T1000 (cell line): ENCODE results near the gene UBE2E3.

ENCODE experiments used
- DNase-seq: peaks from one replicate; lab custom pipeline; 2025; ENCODE audit warnings: mixed read lengths; lab: John Stamatoyannopoulos, UW

UBE2E3 gene

DNA sequence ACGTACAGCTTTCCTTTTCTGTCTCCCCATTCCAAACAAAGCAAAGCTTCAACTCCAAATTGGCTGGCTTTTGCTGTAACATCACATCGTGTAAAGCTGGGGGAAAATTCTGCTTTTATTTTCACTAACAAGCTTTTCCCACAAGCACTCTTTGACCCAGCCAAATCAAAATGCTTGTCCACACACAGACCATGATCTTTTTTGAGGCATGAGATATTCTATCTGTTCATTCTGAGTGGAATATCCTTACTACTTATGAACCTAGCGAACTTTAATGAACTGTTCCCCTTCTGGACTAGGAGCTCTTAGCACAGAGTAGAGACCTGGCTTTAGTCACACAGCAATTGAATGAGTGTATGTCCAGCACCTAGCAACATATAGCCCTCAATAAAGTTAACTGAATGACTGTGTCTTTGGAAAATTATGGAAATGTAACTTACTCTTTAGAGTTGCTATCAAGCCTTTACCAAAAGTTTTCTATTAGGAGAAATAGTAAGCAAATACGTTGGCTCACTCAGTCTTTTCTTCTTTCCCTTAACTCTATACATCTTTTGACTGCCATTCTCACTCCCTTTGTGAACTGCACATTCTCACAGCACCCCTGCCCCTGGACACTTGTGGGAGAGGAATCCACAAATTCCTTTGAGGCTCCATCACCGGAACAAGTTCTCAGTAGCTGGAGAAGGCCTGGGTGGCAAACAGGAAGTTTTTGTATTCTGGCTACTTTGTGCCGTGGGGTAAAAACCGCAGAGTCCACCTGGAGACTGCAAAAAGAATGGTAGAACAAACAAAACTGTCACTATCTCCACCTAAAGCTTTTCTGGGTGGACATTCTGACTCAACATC is 1.3 kb upstream of the UBE2E3 start:
- DNase-seq, result peak; percentile 17

DNA sequence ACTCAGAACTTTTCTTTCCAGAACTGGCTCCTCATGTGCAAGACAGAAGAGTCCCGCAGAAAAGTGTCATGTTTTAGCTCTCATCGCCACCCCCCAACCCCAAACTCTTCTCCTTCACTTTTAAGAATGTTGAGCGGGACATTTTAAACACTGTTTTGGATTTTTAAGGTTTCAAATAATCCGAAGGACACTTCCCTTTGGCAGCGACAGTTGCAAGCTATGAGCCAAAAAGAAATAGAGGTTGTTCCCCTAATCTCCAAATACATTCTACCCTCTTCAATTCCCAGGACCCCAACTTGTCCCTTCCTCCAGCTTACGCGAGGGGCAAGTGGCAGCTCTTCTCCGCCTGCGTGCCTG is 678 bp upstream of the UBE2E3 start:
- DNase-seq, result no peak

DNA sequence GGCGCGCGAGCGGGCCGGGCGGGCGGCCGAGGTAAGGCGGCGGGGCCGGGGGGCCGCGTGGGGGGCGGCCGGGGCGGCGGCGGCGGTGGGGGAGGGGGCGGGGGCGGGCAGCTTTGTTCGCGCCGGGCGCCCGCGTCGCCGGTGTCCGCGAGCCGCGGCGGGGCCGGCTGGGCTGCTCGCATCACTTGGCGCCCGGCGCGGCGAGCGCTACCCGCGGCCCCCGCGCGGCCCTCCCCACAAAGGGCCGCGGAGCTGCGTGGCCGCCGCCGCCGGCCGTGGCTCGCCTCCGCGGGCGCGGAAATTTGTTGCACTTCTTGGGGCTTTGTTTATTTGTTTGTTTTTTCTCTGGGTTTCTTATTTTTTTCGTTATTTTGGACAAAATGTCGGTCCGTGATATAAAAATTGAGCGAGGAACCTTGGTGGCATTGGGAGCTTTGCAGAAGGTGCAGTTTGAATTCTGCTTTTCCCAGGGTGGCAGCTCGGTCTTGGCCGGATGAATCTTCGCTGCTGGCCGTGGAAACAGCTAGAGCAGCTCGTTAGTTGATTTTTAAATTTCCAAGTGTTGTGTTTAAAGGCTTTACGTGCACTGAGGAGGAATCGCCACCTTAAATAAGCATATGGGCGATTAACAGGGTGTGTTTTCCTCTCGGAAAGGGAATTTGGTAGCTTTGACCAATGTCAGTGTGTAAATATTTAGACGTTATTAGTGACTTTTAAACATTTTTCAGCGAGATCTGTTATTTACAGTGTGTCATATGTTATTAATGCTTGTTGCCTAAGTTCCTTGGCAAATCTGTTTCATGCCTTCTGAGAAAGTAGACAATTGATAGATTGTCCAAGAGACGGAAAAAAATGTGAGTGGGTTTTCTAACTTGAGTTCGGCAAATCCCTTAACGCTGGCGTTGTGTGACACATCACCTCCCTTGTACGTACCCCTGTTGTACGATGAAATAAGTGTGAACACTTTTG is 822 bp downstream of the UBE2E3 start:
- no peak for DNase-seq

DNA sequence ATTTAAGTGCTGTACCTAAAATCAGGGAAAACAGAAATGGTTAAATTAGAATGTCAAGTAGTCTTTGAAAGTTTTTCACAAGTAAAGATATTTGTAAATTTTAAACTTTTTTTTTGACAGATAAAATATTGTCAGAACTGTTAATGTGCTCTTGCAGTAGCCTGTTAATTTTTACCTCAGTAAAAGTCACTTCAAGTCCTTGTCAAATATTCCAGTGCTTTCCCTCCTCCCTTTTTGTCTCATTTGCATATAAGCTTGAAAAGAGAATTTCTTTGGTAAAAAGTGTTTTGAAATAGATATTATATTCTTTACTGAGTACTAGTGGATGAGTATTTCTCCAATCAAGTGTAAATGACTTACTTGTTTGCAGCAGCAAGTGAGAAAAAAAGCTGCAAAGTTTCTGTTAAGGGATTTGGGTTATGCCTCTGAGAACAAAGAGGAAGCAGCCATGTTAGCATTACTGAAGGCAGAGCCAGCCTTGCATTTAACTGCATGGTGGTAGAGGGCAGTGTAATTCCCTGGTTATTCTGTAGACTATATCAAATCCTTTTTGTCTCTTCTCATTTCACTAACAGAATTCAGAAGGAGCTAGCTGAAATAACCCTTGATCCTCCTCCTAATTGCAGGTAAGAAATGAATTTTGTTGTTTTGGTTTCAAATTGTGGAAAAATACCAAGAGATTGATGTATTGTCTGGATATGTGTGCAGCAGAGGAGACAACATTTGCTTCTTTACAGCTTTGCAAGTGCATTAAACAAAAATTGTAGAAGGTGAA is 3.2 kb downstream of the UBE2E3 start:
- no peak for DNase-seq

DNA sequence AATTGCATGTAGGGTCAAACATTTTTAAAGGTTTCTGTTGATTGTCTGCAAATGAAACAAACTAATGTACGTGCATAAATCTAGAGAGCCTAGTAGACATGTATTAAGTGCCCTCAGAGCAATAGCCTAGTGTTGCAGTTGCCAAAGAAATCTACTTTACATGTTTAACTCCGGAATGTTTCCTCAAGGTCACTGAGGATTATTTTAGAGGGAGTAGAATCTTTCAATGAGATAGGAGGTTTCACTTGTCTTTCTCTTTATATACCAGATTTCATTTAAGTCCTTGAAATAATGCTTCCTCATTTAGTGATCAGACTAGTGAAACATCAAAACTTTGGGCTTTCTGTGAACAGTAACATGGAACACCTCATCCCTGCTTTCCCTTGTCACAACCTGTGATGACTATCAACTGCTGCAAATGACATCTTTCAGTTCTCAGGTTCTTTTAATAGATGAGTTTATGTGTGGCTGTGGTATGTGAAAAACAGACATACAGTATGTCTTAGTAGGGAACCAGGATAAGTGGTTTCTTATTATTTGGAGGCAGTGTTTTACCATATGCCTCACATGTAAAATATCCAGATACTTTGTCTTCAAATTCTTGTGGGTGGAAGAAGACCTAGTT is 5.5 kb downstream of the UBE2E3 start:
- DNase-seq, result no peak

DNA sequence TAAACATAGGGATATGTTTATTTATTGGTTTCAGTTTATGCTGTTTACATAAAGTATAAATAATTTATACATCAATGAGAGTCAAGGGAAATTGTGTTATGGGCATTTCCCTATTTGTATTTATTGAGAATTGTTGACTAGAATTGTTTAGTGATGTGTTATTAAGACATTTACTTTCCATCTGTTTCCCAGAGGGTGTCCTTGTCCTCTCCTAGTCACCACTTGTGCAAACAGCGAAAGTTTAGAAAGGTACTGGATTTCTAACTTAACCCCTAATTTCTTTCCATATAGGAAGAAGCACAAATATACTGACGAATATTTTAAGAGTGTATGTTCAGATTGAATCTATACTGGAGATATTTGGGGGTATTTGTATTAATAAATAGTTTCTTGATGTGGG is 6.7 kb downstream of the UBE2E3 start:
- DNase-seq, result no peak

DNA sequence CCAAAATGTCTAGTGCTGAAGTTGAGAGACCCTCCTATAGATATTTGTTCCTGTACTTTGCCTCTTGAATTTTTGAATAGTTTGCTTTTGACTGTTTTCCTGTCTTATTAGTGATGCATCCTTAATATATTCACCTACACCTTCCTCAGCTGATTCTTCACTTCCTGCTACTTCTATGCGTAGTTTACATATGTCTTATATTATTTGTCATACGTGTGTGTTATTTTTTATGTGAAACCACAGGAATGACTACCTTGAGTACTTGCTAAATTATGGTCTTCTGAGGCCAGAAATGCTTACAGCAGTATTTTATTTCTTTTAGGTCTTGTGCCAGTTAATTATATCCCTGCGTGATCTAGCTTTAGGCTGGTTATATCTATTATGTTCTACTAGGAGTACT is 9.9 kb downstream of the UBE2E3 start:
- DNase-seq, result no peak

DNA sequence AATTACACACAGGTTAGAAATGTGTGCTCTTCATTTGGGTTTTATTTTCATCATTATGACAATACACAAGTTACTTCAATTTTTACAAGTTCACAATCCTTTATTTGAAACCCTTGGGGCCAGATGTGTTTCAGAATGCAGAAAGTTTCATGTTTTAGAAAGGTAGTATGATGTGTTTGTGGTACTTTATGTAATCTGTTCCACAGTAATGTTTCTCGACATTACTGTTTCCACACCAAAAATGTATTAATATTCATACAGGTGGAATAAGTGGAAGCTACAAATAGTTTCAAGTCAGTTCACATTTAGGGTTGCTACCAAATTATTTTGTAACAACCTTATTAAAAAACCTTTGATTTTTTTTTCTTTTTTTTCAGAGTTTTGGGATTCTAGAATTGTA is 10.4 kb downstream of the UBE2E3 start:
- no peak for DNase-seq

DNA sequence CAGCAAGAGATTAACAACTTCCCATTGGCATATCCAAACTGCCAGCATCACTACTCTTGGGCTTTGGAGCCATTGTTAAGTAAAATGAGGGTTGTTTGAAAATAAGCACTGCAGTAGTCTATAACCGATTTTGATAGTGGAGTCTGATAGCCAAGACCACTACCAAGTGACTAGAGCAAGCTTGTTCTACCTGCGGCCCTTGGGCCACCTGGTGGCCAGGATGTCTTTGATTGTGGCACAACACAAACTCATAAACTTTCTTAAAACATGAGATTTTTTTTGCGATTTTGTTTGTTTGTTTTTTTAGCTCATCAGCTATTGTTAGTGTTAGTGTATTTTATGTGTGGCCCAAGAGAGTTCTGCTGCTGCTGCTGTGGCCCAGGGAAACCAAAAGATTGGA is 11.0 kb downstream of the UBE2E3 start:
- DNase-seq, result no peak

DNA sequence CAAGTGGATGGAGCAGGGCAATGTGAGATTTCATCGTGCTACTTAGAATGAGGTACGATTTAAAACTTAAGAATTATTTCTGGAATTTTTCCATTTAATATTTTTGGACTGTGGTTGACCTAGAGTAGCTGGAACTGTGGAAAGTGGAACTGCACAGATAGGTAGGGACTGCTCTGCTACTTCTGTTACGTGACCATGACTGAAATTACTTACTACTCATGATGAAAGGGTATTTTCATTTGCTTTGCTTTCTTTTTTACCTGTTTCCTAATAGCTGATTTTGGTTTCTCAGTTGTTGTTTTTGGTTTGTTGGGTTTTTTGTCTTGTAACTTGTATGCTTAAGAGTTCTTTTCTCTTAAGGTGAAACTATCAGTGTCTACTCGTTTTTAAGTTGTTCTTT is 11.4 kb downstream of the UBE2E3 start:
- no peak for DNase-seq

DNA sequence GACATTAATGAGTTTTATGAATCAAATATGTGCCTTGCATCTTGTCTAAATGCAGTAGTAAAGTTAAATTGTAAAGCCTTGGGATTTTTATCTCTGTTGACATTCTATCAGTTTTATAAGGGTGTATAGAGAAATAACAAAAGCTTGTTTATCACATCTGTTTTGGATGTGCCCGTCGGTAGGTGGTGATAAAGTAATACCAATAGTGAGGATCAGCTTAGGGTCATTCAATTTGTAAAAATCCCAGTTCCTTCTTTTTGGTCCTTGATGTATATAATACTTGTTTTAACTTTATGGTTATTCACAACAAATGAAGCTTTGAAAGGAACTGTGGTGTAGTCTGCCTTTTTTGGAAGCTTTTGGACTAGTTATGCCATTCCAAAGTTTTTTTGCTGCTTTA is 12.6 kb downstream of the UBE2E3 start:
- no peak for DNase-seq

DNA sequence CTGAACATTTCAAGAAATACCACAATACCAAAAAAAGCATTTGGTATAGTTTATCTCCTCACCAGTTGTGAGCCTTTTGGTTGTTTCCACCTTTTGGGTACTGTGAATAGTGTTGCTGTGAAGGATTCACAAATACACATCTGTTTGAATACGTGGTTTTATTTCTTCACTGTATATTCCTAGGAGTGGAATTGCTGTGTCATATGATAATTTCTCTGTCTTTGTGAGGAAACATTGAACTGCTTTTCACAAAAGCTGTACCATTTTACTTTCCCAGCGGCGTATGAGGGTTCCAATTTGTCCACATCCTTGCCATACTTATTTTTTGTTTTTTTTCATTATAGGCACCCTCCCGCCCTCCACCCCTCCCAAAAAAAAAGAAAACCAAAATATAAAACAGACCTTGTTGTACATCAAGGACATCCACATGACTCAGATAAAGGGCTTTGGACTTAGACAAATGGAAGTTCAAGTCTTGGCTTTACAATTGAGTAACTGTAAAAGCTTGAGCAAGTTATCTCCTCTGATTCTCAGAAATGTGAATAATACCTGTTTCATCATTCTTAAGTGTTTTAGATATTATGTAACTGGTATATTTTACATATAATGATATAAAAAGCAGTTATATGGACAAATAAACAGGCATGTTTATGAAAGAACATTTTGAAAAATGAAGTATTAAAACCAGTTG is 19.0 kb downstream of the UBE2E3 start:
- no peak for DNase-seq

DNA sequence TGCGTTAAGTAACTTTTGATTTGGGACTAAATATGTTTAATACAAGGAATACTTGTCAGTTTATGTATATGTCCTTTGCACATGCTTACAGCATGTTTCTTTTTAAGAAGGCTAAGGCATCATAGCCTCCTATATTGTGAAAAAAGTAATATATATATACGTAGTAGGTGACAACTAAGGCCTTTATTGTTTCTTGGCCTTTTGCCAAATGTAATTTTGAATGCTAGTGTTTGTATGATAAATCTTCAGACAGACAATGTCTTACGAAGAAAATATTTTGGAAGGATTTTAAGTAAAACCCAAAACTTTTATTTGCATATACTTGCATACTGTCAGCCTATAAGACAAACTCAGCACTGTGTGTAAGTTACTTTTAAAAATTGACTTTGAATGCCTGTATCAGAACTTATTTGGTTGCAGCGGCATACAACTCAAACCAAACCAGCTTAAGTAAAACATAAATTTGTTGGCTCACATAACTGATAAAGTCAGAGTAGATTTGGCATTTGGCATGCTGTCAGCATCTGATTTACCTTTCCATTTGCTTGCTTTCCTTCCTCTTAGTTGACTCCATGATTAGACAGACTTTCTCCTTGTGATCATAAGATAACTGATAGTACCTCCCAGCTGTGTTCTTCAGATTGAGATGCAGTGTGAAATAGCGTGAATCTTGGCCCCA is 24.4 kb downstream of the UBE2E3 start:
- no peak for DNase-seq

DNA sequence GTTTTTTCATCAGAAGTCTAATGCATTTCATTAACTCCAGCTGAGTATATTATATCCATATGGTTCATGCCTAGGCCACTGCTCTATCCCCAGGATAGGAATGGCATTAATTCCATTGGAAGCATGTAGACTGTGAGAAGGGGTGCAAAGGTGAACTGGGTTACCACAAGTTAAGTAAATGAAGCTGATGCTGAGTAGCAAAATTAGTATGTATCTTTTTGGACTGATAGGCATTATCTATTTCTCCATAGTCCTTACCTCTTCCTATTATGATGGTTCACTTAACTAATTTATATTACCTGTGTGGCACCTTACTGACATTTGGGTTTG is 24.9 kb downstream of the UBE2E3 start:
- no peak for DNase-seq

DNA sequence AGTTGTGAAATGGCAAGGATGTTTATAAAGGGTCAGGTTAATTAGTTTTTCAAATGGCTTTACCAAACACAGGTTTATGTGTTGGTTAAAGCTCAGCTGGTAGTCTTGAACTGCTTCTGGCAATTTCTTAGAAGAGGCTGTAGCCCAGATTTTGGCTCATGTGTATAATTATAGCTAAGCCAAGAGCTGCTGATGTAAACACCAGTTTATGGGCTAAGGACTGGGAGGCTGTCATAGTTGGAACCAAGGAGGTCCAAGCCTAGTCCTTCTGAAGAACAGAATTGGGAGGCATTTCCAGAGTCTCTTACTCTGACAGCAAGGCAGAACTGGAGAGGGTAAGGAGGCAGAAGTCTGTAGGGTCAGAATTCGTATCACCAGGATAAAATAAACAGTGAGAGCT is 25.4 kb downstream of the UBE2E3 start:
- DNase-seq, result no peak

DNA sequence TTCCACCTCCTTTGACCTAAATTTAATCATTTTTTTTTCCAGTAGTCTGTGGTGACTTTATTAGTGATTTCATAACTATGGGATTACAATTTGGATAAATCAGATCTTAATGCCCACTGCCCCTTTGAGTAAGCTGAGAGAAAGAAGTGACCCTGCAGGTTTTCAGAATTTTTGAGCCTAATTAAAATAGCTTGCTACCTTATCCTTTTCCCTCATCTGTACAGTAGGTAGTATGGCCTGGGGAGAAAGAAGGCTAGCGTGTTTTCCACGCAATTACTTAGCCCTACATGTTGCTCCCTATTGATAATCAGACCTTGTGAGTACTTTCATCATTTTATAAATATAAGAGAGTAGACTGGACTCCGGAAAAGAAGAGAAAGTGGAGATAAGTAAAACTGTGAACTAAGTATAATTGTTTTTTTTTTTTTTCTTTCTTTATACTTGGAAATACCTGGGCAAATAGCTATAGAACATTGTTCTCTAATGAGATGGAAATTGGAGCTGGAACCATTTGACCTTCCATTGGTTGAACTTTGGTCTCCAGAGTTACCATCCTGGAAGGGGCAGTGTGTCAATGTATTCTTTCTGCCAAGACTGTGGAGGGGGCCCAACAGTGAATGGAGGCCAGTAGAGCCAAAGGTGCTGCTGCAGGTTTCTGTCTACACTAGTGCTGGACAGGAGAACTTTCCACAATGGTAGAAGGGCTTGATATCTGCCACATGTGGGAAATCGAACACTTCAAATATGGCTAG is 26.9 kb downstream of the UBE2E3 start:
- no peak for DNase-seq

DNA sequence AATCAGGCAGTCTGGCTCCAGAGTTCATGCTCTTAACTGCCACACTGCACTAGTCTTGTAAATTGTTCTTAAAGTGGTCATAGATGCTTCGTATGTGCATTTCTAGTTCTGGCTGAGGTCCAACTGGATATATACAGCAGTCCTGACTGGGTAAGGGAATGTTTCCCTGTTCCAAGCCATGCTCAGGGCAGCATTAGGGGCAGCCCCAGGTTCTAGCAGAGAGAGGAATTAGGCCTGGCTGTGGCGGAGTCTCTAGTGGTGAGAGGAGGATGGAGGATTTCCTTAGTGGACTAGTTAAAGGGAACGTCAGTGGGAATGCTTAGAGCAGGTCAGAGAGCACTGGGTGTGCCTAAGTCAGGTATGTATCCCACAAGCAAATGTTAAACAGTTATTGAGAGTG is 28.0 kb downstream of the UBE2E3 start:
- no peak for DNase-seq

DNA sequence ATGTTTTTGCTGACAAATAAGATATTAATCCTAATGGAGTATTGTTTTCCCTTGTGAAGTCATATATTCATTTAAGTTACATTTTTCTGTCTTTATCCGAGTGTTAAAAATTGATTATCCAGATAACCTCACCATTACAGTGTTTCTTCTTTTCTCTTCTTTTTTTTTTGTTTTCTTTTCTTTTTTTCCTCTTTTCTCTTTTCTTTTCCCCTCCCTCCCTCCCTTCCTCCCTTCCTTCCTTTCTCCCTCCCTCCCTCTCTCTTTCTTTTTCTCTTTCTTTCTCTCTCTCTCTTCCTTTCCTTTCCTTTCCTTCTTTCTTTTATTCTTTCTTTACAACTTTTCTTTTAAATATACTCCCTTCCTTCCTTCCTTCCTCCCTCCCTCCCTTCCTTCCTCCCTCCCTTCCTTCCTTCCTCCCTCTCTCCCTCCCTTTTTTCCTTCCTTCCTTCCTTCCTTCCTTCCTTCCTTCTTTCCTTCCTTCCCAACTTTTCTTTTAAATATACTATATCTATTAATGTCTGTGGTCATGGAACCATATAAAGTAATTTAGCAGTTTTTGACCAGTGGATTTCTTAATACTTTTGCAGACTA is 40.9 kb downstream of the UBE2E3 start:
- DNase-seq, result no peak

DNA sequence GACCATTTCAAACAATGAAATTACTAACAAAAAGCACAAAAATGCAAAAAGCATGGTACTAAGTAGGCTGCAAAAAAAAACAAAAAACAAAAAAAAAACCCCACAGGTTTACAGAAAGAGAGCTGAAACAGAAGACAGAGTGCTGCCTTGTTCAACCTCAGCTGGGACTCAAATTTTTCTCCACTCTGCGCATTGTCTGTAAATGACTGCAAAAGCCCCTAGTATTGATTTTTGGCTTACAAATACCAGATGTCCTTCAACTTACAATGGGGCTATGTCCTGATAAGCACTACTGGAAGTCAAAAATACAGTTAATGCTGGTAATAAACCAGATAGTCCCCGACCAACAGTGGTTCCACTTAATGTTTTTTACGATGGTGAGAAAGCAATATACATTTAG is 42.2 kb downstream of the UBE2E3 start:
- DNase-seq, result no peak

DNA sequence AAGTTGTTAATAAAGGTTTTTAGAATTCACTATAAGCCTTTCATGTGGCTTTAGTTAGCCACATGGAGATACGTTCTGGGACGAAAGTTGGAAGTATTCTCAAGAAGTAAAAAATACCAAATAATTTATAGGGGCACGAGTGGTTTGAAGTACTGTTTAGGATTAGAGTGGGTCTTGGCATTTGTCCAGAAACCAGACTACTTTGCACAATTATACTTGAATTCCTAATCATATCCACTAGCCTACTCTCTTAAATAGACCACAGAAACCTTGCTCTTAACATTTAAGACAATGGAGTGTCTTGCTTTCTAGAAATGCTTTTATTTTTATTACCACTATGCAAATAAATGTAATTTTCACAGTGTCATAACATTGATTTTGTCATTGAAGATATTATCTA is 44.6 kb downstream of the UBE2E3 start:
- DNase-seq, result no peak
